GM23338 (cell line): ENCODE data around the gene ENTPD8. TPM values are rescaled to one million over a fixed set of nuclear protein-coding genes. Genes with fewer than 3 reads are reported as not detected.

Experiments used
- ATAC-seq: fragments of 200-7000 bp; cut with Tn5 transposase; 3 replicates; pipeline ENCODE4 v1.9.1; 2020
- DNase-seq: peaks from one replicate; pipeline ENCODE4 v3.0.0-alpha.2; 2015; ENCODE audit warnings: low spot score
- H2AFZ ChIP-seq: fragments of 200-600 bp; sonication (generic); 2 replicates; pipeline ENCODE4 v1.8.0; 2016; ENCODE audit warnings: antibody characterized with exemption, mild to moderate bottlenecking, moderate library complexity
- H3F3A ChIP-seq: fragments of 200-600 bp; sonication (generic); replicated peaks from 2 replicates; pipeline ENCODE4 v1.8.0; 2017; ENCODE audit warnings: antibody characterized with exemption, mixed run types, low read depth
- H3K27ac ChIP-seq: fragments of 200-600 bp; sonication (generic); 2 replicates; pipeline ENCODE4 v1.6.1; 2016; ENCODE audit warnings: low read depth
- H3K27me3 ChIP-seq: fragments of 200-600 bp; sonication (generic); 2 replicates; pipeline ENCODE4 v1.8.0; 2016; ENCODE audit warnings: mild to moderate bottlenecking, mixed run types, moderate library complexity; ENCODE audit not compliant: insufficient read depth
- H3K36me3 ChIP-seq: fragments of 200-600 bp; sonication (generic); 2 replicates; pipeline ENCODE4 v1.8.0; 2016; ENCODE audit warnings: mild to moderate bottlenecking; ENCODE audit not compliant: insufficient read depth
- H3K4me1 ChIP-seq: fragments of 200-600 bp; sonication (generic); 2 replicates; pipeline ENCODE4 v1.8.0; 2016; ENCODE audit warnings: mild to moderate bottlenecking, moderate library complexity; ENCODE audit not compliant: insufficient read depth
- H3K4me2 ChIP-seq: fragments of 200-600 bp; sonication (generic); 2 replicates; pipeline ENCODE4 v1.7.1; 2017; ENCODE audit warnings: mixed run types
- H3K4me3 ChIP-seq: fragments of 200-600 bp; sonication (generic); 2 replicates; pipeline ENCODE4 v1.6.1; 2016; ENCODE audit warnings: mixed run types
- H3K79me2 ChIP-seq: fragments of 200-600 bp; sonication (generic); replicated peaks from 2 replicates; pipeline ENCODE4 v1.8.0; 2017; ENCODE audit warnings: mild to moderate bottlenecking; ENCODE audit not compliant: insufficient read depth
- H3K9me2 ChIP-seq: fragments of 200-600 bp; sonication (generic); 2 replicates; pipeline ENCODE4 v1.8.0; 2017; ENCODE audit not compliant: insufficient read depth
- H4K20me1 ChIP-seq: fragments of 200-600 bp; sonication (generic); replicated peaks from 2 replicates; pipeline ENCODE4 v1.8.0; 2017; ENCODE audit warnings: mild to moderate bottlenecking; ENCODE audit not compliant: insufficient read depth
- H3K27ac Mint-ChIP-seq: 2 replicates; pipeline ENCODE4 v1.8.0; 2020; ENCODE audit warnings: inconsistent platforms, mild to moderate bottlenecking, moderate library complexity, mixed read lengths
- H3K27me3 Mint-ChIP-seq: 3 replicates; pipeline ENCODE4 v1.8.0; 2022; ENCODE audit warnings: low read depth, mild to moderate bottlenecking, moderate library complexity, mixed read lengths, inconsistent platforms; ENCODE audit not compliant: insufficient read depth, poor library complexity
- H3K36me3 Mint-ChIP-seq: 3 replicates; pipeline ENCODE4 v1.8.0; 2021; ENCODE audit warnings: low read depth, mild to moderate bottlenecking, inconsistent platforms, moderate library complexity, mixed read lengths
- H3K4me1 Mint-ChIP-seq: 3 replicates; pipeline ENCODE4 v1.8.0; 2020; ENCODE audit warnings: mild to moderate bottlenecking, inconsistent platforms, mixed read lengths
- H3K4me3 Mint-ChIP-seq: 3 replicates; pipeline ENCODE4 v1.8.0; 2021; ENCODE audit warnings: moderate library complexity, mild to moderate bottlenecking, inconsistent platforms, mixed read lengths
- H3K9me3 Mint-ChIP-seq: 3 replicates; pipeline ENCODE4 v1.8.0; 2020; ENCODE audit warnings: moderate library complexity, mild to moderate bottlenecking, inconsistent platforms, mixed read lengths
- CREB1 ChIP-seq: fragments of 250-450 bp; sonication (Bioruptor Pico); IDR thresholded peaks from 2 replicates; pipeline ENCODE4 v1.5.0; 2020; ENCODE audit warnings: low read depth, mild to moderate bottlenecking, moderate library complexity
- EZH2phosphoT487 ChIP-seq: fragments of 200-600 bp; sonication (generic); IDR thresholded peaks from one replicate; pipeline ENCODE4 v1.8.1; 2018; ENCODE audit warnings: antibody characterized with exemption; ENCODE audit not compliant: unreplicated experiment
- JUNB ChIP-seq: IDR thresholded peaks from one replicate; pipeline ENCODE4 v1.6.1; 2016; ENCODE audit warnings: antibody characterized with exemption; ENCODE audit not compliant: unreplicated experiment
- NANOG ChIP-seq: IDR thresholded peaks from 2 replicates; pipeline ENCODE4 v1.6.1; 2016; ENCODE audit warnings: antibody characterized with exemption, borderline replicate concordance
- POLR2AphosphoS5 ChIP-seq: IDR thresholded peaks from 2 replicates; pipeline ENCODE4 v1.6.1; 2016; ENCODE audit warnings: antibody characterized with exemption, low read depth
- STAT1 ChIP-seq: IDR thresholded peaks from one replicate; pipeline ENCODE4 v1.6.1; 2016; ENCODE audit warnings: antibody characterized with exemption; ENCODE audit not compliant: unreplicated experiment
- ZNF114 ChIP-seq: fragments of 250-450 bp; sonication (Bioruptor Pico); IDR thresholded peaks from 2 replicates; pipeline ENCODE4 v1.5.0; 2020; ENCODE audit warnings: mild to moderate bottlenecking, moderate library complexity
- ZNF331 ChIP-seq: fragments of 250-450 bp; sonication (Bioruptor Pico); IDR thresholded peaks from 2 replicates; pipeline ENCODE4 v1.5.0; 2020; ENCODE audit warnings: low read depth, mild to moderate bottlenecking, moderate library complexity
- polyA plus RNA-seq: library from polyadenylated mRNA; unstranded; fragments of >200 nt; fragmentation: Nextera tagmentation; extraction: Ambion mirVana; gene quantifications from 2 replicates; pipeline ENCODE4 v1.2.1, GENCODE V29; 2016
- total RNA-seq: library from RNA; depleted of rRNA; stranded (reverse); fragments of >200 nt; shearing (Covaris generic); gene quantifications from 2 replicates; pipeline ENCODE4 v1.2.3, GENCODE V29; 2014
- TF ChIP-seq, protein P1 (sequence below): IDR thresholded peaks from 2 replicates; pipeline ENCODE4 v1.6.1; 2016; ENCODE audit warnings: antibody characterized with exemption
- TF ChIP-seq, protein P2 (sequence below), 2 experiments: fragments of 200-600 bp in 1 of 2; sonication (generic) in 1 of 2; conservative IDR thresholded peaks; 2 replicates each; pipeline versions ENCODE4 v1.5.1 to v1.6.1; 2016 to 2017; ENCODE audit warnings: antibody characterized with exemption in 2 of 2, low read depth in 2 of 2, mild to moderate bottlenecking in 2 of 2, moderate library complexity in 1 of 2
- TF ChIP-seq, protein P3 (sequence below): fragments of 250-450 bp; sonication (Bioruptor Pico); IDR thresholded peaks from 2 replicates; pipeline ENCODE4 v1.5.0; 2020; ENCODE audit warnings: mild to moderate bottlenecking, moderate library complexity

Gene ENTPD8
- total and polyA plus RNA-seq, 2 experiments from 2014 or later, result 0.42 to 0.89 TPM

DNA sequence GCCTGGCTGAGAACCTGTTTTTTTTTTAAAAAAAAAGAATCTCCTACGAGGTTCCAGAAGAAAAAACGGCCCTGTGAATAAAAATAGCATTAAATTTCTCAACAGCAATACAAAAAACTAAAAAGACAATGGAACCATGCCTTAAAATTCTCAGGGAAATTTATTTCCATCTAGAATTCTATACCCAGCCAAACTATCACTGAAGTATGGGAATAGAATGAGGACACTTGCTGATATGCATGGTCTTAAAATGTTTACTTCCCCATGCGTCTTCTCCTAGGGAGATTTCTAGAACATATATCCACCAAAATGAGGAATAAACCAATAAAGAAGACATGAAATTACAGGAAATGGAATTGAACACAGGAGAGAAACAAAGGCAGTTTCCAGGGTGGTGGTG, 34.5 kb upstream of the ENTPD8 start:
- Mint-ChIP-seq H3K27ac (no peak overlapping the region), H3K4me1 (peaks cover 5% of the 10 kb centered on the region; the same call in 2 of the 3 replicates), H3K4me3 (no peak overlapping the region), H3K36me3 (peaks cover 8% of the 10 kb centered on the region; the same call in 1 of the 3 replicates), H3K9me3 (peaks cover 25% of the 10 kb centered on the region), H3K27me3 (peaks cover 3% of the 10 kb centered on the region)
- H3K79me2 ChIP-seq, result no peaks in the 10 kb centered on the region
- H3F3A ChIP-seq, result no peaks in the 10 kb centered on the region
- H2AFZ ChIP-seq, result no peak overlapping the region
- no peak overlapping the region for H3K4me3 ChIP-seq
- no peaks in the 10 kb centered on the region for H3K4me1 ChIP-seq
- no peak overlapping the region for H3K27ac ChIP-seq
- no peaks in the 10 kb centered on the region; the same call in 1 of the 2 replicates for H3K36me3 ChIP-seq
- DNase-seq (no peak), ATAC-seq (no peak)
- no peaks in the 10 kb centered on the region for H3K9me2 ChIP-seq
- H3K27me3 ChIP-seq, result no peaks in the 10 kb centered on the region
- TF ChIP-seq ZNF331 (CRISPR knock-in tag), result no peak
- TF ChIP-seq JUNB, result no peak
- TF ChIP-seq STAT1, result no peak
- no peak for TF ChIP-seq POLR2AphosphoS5
- no peak for TF ChIP-seq NANOG
- TF ChIP-seq ZNF114 (CRISPR knock-in tag), result no peak
- TF ChIP-seq, protein P1, sequence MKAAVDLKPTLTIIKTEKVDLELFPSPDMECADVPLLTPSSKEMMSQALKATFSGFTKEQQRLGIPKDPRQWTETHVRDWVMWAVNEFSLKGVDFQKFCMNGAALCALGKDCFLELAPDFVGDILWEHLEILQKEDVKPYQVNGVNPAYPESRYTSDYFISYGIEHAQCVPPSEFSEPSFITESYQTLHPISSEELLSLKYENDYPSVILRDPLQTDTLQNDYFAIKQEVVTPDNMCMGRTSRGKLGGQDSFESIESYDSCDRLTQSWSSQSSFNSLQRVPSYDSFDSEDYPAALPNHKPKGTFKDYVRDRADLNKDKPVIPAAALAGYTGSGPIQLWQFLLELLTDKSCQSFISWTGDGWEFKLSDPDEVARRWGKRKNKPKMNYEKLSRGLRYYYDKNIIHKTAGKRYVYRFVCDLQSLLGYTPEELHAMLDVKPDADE, result no peak
- H4K20me1 ChIP-seq, result no peaks in the 10 kb centered on the region
- H3K4me2 ChIP-seq, result no peak overlapping the region

DNA sequence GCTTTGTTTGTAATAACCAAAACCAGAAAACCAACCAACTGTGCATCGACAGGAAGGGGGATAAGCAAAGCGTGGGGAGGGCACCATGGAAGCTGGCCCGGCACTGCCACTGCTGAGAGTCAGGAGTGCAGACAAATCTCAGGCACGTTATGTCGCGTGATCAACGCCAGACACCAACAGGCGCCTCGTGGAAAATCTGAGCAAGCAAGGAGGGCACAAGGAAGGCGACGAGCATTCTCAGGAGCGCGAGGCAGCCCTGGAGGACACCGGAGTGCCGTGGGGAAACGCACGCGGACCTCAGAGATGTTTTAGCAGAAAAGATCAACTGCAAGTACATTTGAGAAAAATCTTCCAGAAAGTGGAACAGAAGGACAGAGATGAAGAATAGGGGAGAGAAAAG, 33.1 kb upstream of the ENTPD8 start:
- no peaks in the 10 kb centered on the region for H3K79me2 ChIP-seq
- H3K9me2 ChIP-seq, result no peaks in the 10 kb centered on the region
- no peak overlapping the region for H3K4me3 ChIP-seq
- H3K27me3 ChIP-seq, result no peaks in the 10 kb centered on the region
- H2AFZ ChIP-seq, result no peak overlapping the region
- H3K36me3 ChIP-seq, result no peaks in the 10 kb centered on the region; the same call in 1 of the 2 replicates
- DNase-seq (no peak), ATAC-seq (no peak)
- H3K4me1 Mint-ChIP-seq, result peaks cover under 1% of the 10 kb centered on the region; the same call in 1 of the 3 replicates
- H3K27ac ChIP-seq, result no peak overlapping the region
- peaks cover 8% of the 10 kb centered on the region; the same call in 1 of the 3 replicates for H3K36me3 Mint-ChIP-seq
- no peak overlapping the region for H3K4me2 ChIP-seq
- H4K20me1 ChIP-seq, result no peaks in the 10 kb centered on the region
- no peaks in the 10 kb centered on the region for H3K4me1 ChIP-seq
- no peak overlapping the region for H3K27ac Mint-ChIP-seq
- H3F3A ChIP-seq, result no peaks in the 10 kb centered on the region
- H3K4me3 Mint-ChIP-seq, result no peak overlapping the region
- peaks cover 2% of the 10 kb centered on the region for H3K27me3 Mint-ChIP-seq
- peaks cover 25% of the 10 kb centered on the region for H3K9me3 Mint-ChIP-seq
- TF ChIP-seq EZH2phosphoT487 (no peak), JUNB (no peak), ZNF114 (CRISPR knock-in tag) (no peak), ZNF331 (CRISPR knock-in tag) (no peak), POLR2AphosphoS5 (no peak), CREB1 (no peak)
- TF ChIP-seq, protein P2, sequence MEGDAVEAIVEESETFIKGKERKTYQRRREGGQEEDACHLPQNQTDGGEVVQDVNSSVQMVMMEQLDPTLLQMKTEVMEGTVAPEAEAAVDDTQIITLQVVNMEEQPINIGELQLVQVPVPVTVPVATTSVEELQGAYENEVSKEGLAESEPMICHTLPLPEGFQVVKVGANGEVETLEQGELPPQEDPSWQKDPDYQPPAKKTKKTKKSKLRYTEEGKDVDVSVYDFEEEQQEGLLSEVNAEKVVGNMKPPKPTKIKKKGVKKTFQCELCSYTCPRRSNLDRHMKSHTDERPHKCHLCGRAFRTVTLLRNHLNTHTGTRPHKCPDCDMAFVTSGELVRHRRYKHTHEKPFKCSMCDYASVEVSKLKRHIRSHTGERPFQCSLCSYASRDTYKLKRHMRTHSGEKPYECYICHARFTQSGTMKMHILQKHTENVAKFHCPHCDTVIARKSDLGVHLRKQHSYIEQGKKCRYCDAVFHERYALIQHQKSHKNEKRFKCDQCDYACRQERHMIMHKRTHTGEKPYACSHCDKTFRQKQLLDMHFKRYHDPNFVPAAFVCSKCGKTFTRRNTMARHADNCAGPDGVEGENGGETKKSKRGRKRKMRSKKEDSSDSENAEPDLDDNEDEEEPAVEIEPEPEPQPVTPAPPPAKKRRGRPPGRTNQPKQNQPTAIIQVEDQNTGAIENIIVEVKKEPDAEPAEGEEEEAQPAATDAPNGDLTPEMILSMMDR (conservative IDR thresholded peaks at IDR 0.05; ENCODE audit: low read depth in 2 of 2), result no peak
- TF ChIP-seq, protein P3, sequence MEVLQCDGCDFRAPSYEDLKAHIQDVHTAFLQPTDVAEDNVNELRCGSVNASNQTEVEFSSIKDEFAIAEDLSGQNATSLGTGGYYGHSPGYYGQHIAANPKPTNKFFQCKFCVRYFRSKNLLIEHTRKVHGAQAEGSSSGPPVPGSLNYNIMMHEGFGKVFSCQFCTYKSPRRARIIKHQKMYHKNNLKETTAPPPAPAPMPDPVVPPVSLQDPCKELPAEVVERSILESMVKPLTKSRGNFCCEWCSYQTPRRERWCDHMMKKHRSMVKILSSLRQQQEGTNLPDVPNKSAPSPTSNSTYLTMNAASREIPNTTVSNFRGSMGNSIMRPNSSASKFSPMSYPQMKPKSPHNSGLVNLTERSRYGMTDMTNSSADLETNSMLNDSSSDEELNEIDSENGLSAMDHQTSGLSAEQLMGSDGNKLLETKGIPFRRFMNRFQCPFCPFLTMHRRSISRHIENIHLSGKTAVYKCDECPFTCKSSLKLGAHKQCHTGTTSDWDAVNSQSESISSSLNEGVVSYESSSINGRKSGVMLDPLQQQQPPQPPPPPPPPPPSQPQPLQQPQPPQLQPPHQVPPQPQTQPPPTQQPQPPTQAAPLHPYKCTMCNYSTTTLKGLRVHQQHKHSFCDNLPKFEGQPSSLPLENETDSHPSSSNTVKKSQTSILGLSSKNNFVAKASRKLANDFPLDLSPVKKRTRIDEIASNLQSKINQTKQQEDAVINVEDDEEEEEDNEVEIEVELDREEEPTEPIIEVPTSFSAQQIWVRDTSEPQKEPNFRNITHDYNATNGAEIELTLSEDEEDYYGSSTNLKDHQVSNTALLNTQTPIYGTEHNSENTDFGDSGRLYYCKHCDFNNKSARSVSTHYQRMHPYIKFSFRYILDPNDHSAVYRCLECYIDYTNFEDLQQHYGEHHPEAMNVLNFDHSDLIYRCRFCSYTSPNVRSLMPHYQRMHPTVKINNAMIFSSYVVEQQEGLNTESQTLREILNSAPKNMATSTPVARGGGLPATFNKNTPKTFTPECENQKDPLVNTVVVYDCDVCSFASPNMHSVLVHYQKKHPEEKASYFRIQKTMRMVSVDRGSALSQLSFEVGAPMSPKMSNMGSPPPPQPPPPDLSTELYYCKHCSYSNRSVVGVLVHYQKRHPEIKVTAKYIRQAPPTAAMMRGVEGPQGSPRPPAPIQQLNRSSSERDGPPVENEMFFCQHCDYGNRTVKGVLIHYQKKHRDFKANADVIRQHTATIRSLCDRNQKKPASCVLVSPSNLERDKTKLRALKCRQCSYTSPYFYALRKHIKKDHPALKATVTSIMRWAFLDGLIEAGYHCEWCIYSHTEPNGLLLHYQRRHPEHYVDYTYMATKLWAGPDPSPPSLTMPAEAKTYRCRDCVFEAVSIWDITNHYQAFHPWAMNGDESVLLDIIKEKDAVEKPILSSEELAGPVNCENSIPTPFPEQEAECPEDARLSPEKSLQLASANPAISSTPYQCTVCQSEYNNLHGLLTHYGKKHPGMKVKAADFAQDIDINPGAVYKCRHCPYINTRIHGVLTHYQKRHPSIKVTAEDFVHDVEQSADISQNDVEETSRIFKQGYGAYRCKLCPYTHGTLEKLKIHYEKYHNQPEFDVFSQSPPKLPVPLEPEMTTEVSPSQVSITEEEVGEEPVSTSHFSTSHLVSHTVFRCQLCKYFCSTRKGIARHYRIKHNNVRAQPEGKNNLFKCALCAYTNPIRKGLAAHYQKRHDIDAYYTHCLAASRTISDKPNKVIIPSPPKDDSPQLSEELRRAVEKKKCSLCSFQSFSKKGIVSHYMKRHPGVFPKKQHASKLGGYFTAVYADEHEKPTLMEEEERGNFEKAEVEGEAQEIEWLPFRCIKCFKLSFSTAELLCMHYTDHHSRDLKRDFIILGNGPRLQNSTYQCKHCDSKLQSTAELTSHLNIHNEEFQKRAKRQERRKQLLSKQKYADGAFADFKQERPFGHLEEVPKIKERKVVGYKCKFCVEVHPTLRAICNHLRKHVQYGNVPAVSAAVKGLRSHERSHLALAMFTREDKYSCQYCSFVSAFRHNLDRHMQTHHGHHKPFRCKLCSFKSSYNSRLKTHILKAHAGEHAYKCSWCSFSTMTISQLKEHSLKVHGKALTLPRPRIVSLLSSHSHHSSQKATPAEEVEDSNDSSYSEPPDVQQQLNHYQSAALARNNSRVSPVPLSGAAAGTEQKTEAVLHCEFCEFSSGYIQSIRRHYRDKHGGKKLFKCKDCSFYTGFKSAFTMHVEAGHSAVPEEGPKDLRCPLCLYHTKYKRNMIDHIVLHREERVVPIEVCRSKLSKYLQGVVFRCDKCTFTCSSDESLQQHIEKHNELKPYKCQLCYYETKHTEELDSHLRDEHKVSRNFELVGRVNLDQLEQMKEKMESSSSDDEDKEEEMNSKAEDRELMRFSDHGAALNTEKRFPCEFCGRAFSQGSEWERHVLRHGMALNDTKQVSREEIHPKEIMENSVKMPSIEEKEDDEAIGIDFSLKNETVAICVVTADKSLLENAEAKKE, result no peak
